Astrocyte (in vitro differentiated cells and primary cell): ENCODE results near the gene IL12RB1.

Experiments used
- EZH2 ChIP-seq: IDR thresholded peaks from 2 replicates; pipeline ENCODE4 v1.6.1; 2012; ENCODE audit warnings: mild to moderate bottlenecking, low read length, inconsistent platforms; ENCODE audit not compliant: insufficient read depth
- TF ChIP-seq, protein P1 (sequence below): IDR thresholded peaks from 2 replicates; pipeline ENCODE4 v1.5.1; 2011; ENCODE audit warnings: low read depth, mild to moderate bottlenecking, inconsistent platforms, low read length, moderate library complexity; ENCODE audit not compliant: insufficient read depth

DNA sequence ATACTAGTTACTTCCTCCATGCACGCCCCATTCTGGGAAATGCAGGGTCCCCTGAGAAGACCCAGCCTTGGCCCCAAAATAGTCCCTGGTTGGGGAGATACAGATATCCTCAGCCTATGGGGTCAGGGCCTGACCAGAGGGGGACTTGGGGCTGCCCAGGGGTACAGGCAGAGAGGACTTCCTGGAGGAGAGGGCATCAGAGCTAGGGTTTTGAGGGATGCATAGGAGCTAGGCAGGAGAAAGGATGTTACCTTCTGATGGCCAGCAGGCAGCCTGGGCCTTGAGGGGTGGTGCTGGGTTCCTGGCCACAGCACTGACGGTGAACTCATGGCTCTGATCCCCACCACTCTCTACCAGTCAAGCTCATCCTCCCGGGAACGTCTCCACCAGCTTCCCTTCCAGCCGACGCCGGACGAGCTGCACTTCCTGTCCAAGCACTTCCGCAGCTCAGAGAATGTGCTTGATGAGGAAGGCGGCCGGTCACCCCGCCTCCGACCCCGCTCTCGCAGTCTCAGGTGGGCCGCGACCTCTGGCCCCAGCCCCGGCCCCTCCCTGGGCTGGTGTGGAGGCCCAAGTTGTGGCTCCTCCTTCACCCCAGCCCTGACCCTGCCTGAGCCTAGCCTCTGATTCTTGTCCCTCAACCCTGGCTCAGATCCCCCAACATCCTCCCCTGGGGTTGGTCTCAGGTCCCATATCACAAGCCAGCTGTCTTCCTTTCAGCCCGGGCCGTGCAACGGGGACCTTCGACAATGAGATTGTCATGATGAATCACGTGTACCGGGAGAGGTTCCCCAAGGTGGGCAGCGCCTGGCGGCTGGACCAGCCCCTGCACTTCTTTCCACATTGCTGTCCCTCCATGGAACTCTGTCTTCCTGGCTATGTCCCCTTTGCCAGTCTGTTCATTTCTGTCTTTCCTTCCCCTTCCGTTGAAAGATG, 36.4 kb upstream of the IL12RB1 start:
- TF ChIP-seq, protein P1, sequence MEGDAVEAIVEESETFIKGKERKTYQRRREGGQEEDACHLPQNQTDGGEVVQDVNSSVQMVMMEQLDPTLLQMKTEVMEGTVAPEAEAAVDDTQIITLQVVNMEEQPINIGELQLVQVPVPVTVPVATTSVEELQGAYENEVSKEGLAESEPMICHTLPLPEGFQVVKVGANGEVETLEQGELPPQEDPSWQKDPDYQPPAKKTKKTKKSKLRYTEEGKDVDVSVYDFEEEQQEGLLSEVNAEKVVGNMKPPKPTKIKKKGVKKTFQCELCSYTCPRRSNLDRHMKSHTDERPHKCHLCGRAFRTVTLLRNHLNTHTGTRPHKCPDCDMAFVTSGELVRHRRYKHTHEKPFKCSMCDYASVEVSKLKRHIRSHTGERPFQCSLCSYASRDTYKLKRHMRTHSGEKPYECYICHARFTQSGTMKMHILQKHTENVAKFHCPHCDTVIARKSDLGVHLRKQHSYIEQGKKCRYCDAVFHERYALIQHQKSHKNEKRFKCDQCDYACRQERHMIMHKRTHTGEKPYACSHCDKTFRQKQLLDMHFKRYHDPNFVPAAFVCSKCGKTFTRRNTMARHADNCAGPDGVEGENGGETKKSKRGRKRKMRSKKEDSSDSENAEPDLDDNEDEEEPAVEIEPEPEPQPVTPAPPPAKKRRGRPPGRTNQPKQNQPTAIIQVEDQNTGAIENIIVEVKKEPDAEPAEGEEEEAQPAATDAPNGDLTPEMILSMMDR, result no peak
- TF ChIP-seq EZH2, result no peak
